C4-2B (cell line): Measurements from ENCODE around the gene GKN2.

Source experiments
- ZFX ChIP-seq: fragments of 450-650 bp; IDR thresholded peaks from 2 replicates; pipeline ENCODE4 v1.6.1; 2017
- TF ChIP-seq, protein P1 (sequence below): fragments of 450-650 bp; conservative IDR thresholded peaks from 2 replicates; pipeline ENCODE4 v1.5.1; 2017; ENCODE audit warnings: mild to moderate bottlenecking

DNA sequence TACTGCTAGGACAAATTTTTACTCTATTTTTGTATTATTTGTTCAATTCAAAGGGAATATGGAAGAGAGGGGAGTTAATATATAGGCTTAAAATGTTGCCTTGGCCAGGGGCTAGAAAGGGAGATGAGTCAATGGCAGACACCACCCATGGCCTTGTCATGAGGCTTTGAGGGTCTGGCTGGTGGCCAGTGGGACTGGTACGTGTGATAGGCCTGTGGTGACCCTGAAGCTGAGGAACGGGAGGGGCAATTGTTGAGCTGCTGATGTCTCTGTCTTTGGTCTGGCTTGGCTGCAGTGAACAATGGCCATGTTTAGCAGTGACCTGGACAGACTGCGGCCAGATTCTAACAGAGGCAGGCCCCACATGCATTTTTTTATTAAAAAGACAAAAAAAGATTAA lies 40.2 kb upstream of the GKN2 start:
- TF ChIP-seq, protein P1, sequence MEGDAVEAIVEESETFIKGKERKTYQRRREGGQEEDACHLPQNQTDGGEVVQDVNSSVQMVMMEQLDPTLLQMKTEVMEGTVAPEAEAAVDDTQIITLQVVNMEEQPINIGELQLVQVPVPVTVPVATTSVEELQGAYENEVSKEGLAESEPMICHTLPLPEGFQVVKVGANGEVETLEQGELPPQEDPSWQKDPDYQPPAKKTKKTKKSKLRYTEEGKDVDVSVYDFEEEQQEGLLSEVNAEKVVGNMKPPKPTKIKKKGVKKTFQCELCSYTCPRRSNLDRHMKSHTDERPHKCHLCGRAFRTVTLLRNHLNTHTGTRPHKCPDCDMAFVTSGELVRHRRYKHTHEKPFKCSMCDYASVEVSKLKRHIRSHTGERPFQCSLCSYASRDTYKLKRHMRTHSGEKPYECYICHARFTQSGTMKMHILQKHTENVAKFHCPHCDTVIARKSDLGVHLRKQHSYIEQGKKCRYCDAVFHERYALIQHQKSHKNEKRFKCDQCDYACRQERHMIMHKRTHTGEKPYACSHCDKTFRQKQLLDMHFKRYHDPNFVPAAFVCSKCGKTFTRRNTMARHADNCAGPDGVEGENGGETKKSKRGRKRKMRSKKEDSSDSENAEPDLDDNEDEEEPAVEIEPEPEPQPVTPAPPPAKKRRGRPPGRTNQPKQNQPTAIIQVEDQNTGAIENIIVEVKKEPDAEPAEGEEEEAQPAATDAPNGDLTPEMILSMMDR: no peak
- no peak for TF ChIP-seq ZFX
